ENCODE data around the gene NEK5.

Gene NEK5

GRCh38 chr13:52009946-52010345 is 118.9 kb downstream of the NEK5 start:
- DNase-seq, result no peak

- DNase-seq, result no peak
These were observed 122.2 kb downstream of the NEK5 start for GRCh38 chr13:52006523-52007245.

GRCh38 chr13:52005841-52006522 is 122.9 kb downstream of the NEK5 start:
- no peak for DNase-seq

- DNase-seq, result no peak
These were observed 124.2 kb downstream of the NEK5 start for GRCh38 chr13:52004511-52005170.

GRCh38 chr13:52003541-52003940 is 125.3 kb downstream of the NEK5 start:
- no peak for DNase-seq

GRCh38 chr13:52002361-52002760 is 126.5 kb downstream of the NEK5 start:
- no peak for DNase-seq

- no peak for DNase-seq
These were observed 127.6 kb downstream of the NEK5 start for GRCh38 chr13:52001120-52001731.

GRCh38 chr13:51999921-52000320 is 129.0 kb downstream of the NEK5 start:
- no peak for DNase-seq

- DNase-seq, result no peak
These were observed 129.4 kb downstream of the NEK5 start for GRCh38 chr13:51999510-51999911.

- DNase-seq, result no peak
These were observed 130.0 kb downstream of the NEK5 start for GRCh38 chr13:51998723-51999509.

GRCh38 chr13:51997641-51998330 is 131.1 kb downstream of the NEK5 start:
- no peak for DNase-seq

GRCh38 chr13:51997186-51997585 is 131.7 kb downstream of the NEK5 start:
- no peak for DNase-seq

- no peak for DNase-seq
These were observed 132.2 kb downstream of the NEK5 start for GRCh38 chr13:51996641-51997040.

- no peak for DNase-seq
These were observed 133.0 kb downstream of the NEK5 start for GRCh38 chr13:51995677-51996551.

- DNase-seq, result no peak
These were observed 135.2 kb downstream of the NEK5 start for GRCh38 chr13:51993713-51994112.

- no peak for DNase-seq
These were observed 139.8 kb downstream of the NEK5 start for GRCh38 chr13:51988988-51989618.
